K562 (cell line): ENCODE data around the gene CACYBP. TPM values are rescaled to one million over a fixed set of nuclear protein-coding genes. Genes with fewer than 3 reads are reported as not detected.

ENCODE experiments used
- ATF7 ChIP-seq: fragments of 450-650 bp; IDR thresholded peaks from 2 replicates; pipeline ENCODE4 v1.7.1; 2014; ENCODE audit warnings: mild to moderate bottlenecking, moderate library complexity
- C11orf30 ChIP-seq: fragments of 450-650 bp; IDR thresholded peaks from 2 replicates; pipeline ENCODE4 v1.6.1; 2016; ENCODE audit warnings: low read depth, mild to moderate bottlenecking
- CHCHD3 ChIP-seq: fragments of 250-450 bp; sonication (Bioruptor Pico); IDR thresholded peaks from 2 replicates; pipeline ENCODE4 v2.1.2; 2022; ENCODE audit warnings: mild to moderate bottlenecking
- E2F1 ChIP-seq: sonication (generic); formaldehyde crosslinking; IDR thresholded peaks from 2 replicates; pipeline ENCODE4 v1.8.1; 2023; ENCODE audit warnings: mild to moderate bottlenecking, missing genetic modification reagents, moderate library complexity
- EHMT2 ChIP-seq: fragments of 450-650 bp; IDR thresholded peaks from 2 replicates; pipeline ENCODE4 v1.6.1; 2018; ENCODE audit warnings: antibody characterized with exemption
- ELF1 ChIP-seq: fragments of 200-800 bp; sonication (Bioruptor generic); IDR thresholded peaks from 2 replicates; pipeline ENCODE4 v1.6.1; 2016; ENCODE audit warnings: missing genetic modification characterization, missing compliant biosample characterization
- HLTF ChIP-seq: fragments of 450-650 bp; IDR thresholded peaks from 2 replicates; pipeline ENCODE4 v1.6.1; 2016
- MCM5 ChIP-seq: fragments of 450-650 bp; IDR thresholded peaks from 2 replicates; pipeline ENCODE4 v1.6.1; 2016; ENCODE audit warnings: low read depth
- PRMT5 ChIP-seq: sonication (generic); formaldehyde crosslinking; IDR thresholded peaks from 2 replicates; pipeline ENCODE4 v1.5.0; 2020; ENCODE audit warnings: missing genetic modification reagents
- RBM15 ChIP-seq: fragments of 200-400 bp; formaldehyde crosslinking; IDR thresholded peaks from 2 replicates; pipeline ENCODE4 v1.6.1; 2018; ENCODE audit warnings: mild to moderate bottlenecking, low read length, moderate library complexity; ENCODE audit not compliant: insufficient read depth
- YBX1 ChIP-seq: fragments of 450-650 bp; IDR thresholded peaks from 2 replicates; pipeline ENCODE4 v1.7.1; 2016; ENCODE audit warnings: mild to moderate bottlenecking
- ZBTB8A ChIP-seq: fragments of 450-650 bp; IDR thresholded peaks from 2 replicates; pipeline ENCODE4 v1.6.1; 2018; ENCODE audit warnings: mild to moderate bottlenecking, moderate library complexity; ENCODE audit not compliant: partially characterized antibody
- ZNF518B ChIP-seq: fragments of 250-450 bp; sonication (Bioruptor Pico); IDR thresholded peaks from 2 replicates; pipeline ENCODE4 v1.5.0; 2021; ENCODE audit warnings: mild to moderate bottlenecking, moderate library complexity
- ZNF75A ChIP-seq: fragments of 450-650 bp; formaldehyde crosslinking; IDR thresholded peaks from 2 replicates; pipeline ENCODE4 v1.4.0; 2020; ENCODE audit warnings: mild to moderate bottlenecking
- polyA plus RNA-seq, 8 experiments: library from polyadenylated mRNA; depleted of rRNA in 4 of 8; stranded (reverse) in 5 of 8; unstranded in 3 of 8; fragments of >200 nt; fragmentation: Nextera tagmentation in 2 of 8; fragmentation: Illumina TruSeq in 1 of 8; extraction: Ambion mirVana in 2 of 8; extraction: Trizol in 1 of 8; gene quantifications; 2 replicates each; pipeline versions ENCODE4 v1.2.1 to v1.2.3, GENCODE V29; 2011 to 2014; ENCODE audit warnings: inconsistent platforms in 1 of 8, missing spikeins in 1 of 8
- total RNA-seq, 7 experiments: library from RNA; depleted of rRNA in 6 of 7; stranded (reverse); fragments of >200 nt in 6 of 7; fragmentation: Illumina TruSeq in 2 of 7; extraction: Trizol in 2 of 7; gene quantifications; 2 replicates each; pipeline versions ENCODE4 v1.2.1 to v1.2.3, GENCODE V29; 2011 to 2021; ENCODE audit warnings: low replicate concordance in 1 of 7
- TF ChIP-seq, protein P1 (sequence below): fragments of 250-450 bp; sonication (Bioruptor Pico); IDR thresholded peaks from 2 replicates; pipeline ENCODE4 v1.4.0; 2020
- TF ChIP-seq, protein P2 (sequence below): fragments of 450-650 bp; IDR thresholded peaks from 2 replicates; pipeline ENCODE4 v1.6.1; 2016; ENCODE audit warnings: mild to moderate bottlenecking

CACYBP gene
- total and polyA plus RNA-seq, 9 of the 15 experiments (the other 6 are each of a cell fraction or from before 2014, with no cell fraction given), result 147 to 1,576 (median 488) TPM

- TF ChIP-seq, protein P1, sequence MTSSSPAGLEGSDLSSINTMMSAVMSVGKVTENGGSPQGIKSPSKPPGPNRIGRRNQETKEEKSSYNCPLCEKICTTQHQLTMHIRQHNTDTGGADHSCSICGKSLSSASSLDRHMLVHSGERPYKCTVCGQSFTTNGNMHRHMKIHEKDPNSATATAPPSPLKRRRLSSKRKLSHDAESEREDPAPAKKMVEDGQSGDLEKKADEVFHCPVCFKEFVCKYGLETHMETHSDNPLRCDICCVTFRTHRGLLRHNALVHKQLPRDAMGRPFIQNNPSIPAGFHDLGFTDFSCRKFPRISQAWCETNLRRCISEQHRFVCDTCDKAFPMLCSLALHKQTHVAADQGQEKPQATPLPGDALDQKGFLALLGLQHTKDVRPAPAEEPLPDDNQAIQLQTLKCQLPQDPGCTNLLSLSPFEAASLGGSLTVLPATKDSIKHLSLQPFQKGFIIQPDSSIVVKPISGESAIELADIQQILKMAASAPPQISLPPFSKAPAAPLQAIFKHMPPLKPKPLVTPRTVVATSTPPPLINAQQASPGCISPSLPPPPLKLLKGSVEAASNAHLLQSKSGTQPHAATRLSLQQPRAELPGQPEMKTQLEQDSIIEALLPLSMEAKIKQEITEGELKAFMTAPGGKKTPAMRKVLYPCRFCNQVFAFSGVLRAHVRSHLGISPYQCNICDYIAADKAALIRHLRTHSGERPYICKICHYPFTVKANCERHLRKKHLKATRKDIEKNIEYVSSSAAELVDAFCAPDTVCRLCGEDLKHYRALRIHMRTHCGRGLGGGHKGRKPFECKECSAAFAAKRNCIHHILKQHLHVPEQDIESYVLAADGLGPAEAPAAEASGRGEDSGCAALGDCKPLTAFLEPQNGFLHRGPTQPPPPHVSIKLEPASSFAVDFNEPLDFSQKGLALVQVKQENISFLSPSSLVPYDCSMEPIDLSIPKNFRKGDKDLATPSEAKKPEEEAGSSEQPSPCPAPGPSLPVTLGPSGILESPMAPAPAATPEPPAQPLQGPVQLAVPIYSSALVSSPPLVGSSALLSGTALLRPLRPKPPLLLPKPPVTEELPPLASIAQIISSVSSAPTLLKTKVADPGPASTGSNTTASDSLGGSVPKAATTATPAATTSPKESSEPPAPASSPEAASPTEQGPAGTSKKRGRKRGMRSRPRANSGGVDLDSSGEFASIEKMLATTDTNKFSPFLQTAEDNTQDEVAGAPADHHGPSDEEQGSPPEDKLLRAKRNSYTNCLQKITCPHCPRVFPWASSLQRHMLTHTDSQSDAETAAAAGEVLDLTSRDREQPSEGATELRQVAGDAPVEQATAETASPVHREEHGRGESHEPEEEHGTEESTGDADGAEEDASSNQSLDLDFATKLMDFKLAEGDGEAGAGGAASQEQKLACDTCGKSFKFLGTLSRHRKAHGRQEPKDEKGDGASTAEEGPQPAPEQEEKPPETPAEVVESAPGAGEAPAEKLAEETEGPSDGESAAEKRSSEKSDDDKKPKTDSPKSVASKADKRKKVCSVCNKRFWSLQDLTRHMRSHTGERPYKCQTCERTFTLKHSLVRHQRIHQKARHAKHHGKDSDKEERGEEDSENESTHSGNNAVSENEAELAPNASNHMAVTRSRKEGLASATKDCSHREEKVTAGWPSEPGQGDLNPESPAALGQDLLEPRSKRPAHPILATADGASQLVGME (CRISPR knock-in tag), result no peak; the same call in 1 of the 2 replicates
- TF ChIP-seq C11orf30 (peak; percentile 97), MCM5 (no peak), PRMT5 (no peak), ZBTB8A (no peak), CHCHD3 (CRISPR knock-in tag) (peak; percentile 83; the same call in 1 of the 2 replicates), ELF1 (tag) (peak; percentile 97), E2F1 (CRISPR knock-in tag) (peak; percentile 49), ZNF75A (CRISPR knock-in tag) (0 out of 2 replicates have a peak, but pooled peaks have one; percentile 44), ATF7 (peak; percentile 98), HLTF (peak; percentile 82; the same call in 1 of the 2 replicates), ZNF518B (CRISPR knock-in tag) (no peak; the same call in 1 of the 2 replicates), EHMT2 (peak; percentile 67; the same call in 1 of the 2 replicates), YBX1 (no peak), RBM15 (no peak)
- TF ChIP-seq, protein P2, sequence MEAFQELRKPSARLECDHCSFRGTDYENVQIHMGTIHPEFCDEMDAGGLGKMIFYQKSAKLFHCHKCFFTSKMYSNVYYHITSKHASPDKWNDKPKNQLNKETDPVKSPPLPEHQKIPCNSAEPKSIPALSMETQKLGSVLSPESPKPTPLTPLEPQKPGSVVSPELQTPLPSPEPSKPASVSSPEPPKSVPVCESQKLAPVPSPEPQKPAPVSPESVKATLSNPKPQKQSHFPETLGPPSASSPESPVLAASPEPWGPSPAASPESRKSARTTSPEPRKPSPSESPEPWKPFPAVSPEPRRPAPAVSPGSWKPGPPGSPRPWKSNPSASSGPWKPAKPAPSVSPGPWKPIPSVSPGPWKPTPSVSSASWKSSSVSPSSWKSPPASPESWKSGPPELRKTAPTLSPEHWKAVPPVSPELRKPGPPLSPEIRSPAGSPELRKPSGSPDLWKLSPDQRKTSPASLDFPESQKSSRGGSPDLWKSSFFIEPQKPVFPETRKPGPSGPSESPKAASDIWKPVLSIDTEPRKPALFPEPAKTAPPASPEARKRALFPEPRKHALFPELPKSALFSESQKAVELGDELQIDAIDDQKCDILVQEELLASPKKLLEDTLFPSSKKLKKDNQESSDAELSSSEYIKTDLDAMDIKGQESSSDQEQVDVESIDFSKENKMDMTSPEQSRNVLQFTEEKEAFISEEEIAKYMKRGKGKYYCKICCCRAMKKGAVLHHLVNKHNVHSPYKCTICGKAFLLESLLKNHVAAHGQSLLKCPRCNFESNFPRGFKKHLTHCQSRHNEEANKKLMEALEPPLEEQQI, result peak; percentile 94
These were observed 371 bp upstream of the CACYBP start (continued) for GRCh38 chr1:174999216-174999935.
